ENCODE measurements around the gene CD27. TPM values are rescaled to one million over a fixed set of nuclear protein-coding genes. Genes with fewer than 3 reads are reported as not detected.

CD27 gene
- total RNA-seq (2021; ENCODE audit: unreplicated experiment), result 0.23 TPM
- polyA plus RNA-seq (2012; ENCODE audit: insufficient read length), result 0.98 TPM
- Bru-seq, nascent RNA, result percentile 14 among the genes with signal in this experiment
- BruChase-seq, experiment 1, labeled RNA remaining after a 2-hour chase, result percentile 9 among the genes with signal in this experiment
- BruChase-seq, experiment 2, labeled RNA remaining after a 6-hour chase, result percentile 5 among the genes with signal in this experiment
- long read RNA-seq, result 0 reads

DNA sequence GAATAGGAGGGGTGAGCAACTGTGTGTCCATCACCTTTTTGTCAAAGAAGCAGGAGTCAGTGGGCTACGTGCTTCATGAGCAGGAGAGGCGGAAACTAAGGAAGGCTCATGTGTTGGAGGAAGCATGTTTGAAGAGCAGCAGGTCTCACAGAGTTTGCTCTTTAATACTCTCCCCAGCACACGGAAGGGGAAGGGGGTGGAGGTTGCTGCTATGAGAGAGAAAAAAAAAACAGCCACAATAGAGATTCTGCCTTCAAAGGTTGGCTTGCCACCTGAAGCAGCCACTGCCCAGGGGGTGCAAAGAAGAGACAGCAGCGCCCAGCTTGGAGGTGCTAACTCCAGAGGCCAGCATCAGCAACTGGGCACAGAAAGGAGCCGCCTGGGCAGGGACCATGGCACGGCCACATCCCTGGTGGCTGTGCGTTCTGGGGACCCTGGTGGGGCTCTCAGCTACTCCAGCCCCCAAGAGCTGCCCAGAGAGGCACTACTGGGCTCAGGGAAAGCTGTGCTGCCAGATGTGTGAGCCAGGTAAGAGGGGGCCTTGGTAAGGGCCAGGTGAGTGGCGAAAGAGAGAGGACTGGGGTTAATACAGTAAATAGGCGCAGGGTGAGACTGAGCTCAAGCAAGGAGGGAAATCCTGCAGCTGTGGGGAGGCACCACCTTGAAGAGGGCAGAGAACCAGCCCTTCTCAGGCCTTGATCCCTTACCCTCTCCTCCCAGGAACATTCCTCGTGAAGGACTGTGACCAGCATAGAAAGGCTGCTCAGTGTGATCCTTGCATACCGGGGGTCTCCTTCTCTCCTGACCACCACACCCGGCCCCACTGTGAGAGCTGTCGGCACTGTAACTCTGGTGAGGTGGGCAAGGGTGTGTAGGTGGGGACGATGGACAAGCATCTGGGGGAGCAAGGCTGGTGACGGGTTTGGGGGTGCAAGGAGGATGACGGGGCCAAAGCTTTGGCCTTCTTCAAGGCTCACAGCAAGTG, at the start of gene CD27:
TSS of gene CD27 (plus strand) at position 252 of the 985 bp plus-strand sequence. CDS start at position 393, 141 bp downstream.
- no peaks in the 10 kb centered on the region for H3K27me3 ChIP-seq (ENCODE audit: control insufficient read depth, insufficient read depth, low read length)
- H3K9me3 ChIP-seq (ENCODE audit: control insufficient read depth, insufficient read depth, low read depth, low read length), result no peaks in the 10 kb centered on the region
- ChIA-PET CTCF (no interaction called here), POLR2A (interaction anchor here (0.6 kb wide), 1 partner anchor 11 kb away, joined by 10 read pairs; no protein-coding TSS in a partner anchor)
- H3K4me3 ChIP-seq (ENCODE audit: low read depth in 2 of 2, low read length in 2 of 2), result no peak within 1 kb of the TSS
- BruUV-seq (replicated peaks), result no TSS peak
- ATAC-seq (no peak), DNase-seq (ENCODE audit: low read depth, low spot score) (no peak)
- H3K4me1 ChIP-seq (ENCODE audit: control insufficient read depth, insufficient read depth, low read length), result no peaks in the 10 kb centered on the region
- TF ChIP-seq, protein P1, sequence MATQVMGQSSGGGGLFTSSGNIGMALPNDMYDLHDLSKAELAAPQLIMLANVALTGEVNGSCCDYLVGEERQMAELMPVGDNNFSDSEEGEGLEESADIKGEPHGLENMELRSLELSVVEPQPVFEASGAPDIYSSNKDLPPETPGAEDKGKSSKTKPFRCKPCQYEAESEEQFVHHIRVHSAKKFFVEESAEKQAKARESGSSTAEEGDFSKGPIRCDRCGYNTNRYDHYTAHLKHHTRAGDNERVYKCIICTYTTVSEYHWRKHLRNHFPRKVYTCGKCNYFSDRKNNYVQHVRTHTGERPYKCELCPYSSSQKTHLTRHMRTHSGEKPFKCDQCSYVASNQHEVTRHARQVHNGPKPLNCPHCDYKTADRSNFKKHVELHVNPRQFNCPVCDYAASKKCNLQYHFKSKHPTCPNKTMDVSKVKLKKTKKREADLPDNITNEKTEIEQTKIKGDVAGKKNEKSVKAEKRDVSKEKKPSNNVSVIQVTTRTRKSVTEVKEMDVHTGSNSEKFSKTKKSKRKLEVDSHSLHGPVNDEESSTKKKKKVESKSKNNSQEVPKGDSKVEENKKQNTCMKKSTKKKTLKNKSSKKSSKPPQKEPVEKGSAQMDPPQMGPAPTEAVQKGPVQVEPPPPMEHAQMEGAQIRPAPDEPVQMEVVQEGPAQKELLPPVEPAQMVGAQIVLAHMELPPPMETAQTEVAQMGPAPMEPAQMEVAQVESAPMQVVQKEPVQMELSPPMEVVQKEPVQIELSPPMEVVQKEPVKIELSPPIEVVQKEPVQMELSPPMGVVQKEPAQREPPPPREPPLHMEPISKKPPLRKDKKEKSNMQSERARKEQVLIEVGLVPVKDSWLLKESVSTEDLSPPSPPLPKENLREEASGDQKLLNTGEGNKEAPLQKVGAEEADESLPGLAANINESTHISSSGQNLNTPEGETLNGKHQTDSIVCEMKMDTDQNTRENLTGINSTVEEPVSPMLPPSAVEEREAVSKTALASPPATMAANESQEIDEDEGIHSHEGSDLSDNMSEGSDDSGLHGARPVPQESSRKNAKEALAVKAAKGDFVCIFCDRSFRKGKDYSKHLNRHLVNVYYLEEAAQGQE (IDR thresholded peaks at IDR 0.05; ENCODE audit: insufficient read depth in 1 of 2, low read depth in 2 of 2, low read length in 1 of 2), result no peak
- TF ChIP-seq SIN3A (IDR thresholded peaks at IDR 0.05; ENCODE audit: borderline replicate concordance, insufficient read depth, low read depth, low read length), result no peak
- TF ChIP-seq, protein P2, sequence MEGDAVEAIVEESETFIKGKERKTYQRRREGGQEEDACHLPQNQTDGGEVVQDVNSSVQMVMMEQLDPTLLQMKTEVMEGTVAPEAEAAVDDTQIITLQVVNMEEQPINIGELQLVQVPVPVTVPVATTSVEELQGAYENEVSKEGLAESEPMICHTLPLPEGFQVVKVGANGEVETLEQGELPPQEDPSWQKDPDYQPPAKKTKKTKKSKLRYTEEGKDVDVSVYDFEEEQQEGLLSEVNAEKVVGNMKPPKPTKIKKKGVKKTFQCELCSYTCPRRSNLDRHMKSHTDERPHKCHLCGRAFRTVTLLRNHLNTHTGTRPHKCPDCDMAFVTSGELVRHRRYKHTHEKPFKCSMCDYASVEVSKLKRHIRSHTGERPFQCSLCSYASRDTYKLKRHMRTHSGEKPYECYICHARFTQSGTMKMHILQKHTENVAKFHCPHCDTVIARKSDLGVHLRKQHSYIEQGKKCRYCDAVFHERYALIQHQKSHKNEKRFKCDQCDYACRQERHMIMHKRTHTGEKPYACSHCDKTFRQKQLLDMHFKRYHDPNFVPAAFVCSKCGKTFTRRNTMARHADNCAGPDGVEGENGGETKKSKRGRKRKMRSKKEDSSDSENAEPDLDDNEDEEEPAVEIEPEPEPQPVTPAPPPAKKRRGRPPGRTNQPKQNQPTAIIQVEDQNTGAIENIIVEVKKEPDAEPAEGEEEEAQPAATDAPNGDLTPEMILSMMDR (IDR thresholded peaks at IDR 0.05), result no peak
- TF ChIP-seq TCF7L2 (IDR thresholded peaks at IDR 0.05; ENCODE audit: low read depth, low read length), result no peak
- no peak for TF ChIP-seq POLR2AphosphoS5 (IDR thresholded peaks at IDR 0.05; ENCODE audit: low read depth, low read length)
- intact Hi-C loops (cut with micrococcal nuclease; ENCODE audit: unreplicated experiment) (no loop called here), in situ Hi-C loops (cut with HindIII; ENCODE audit: low pct_unique_long_range_greater_than_20kb, low sequenced_read_pairs) (no loop called here)
- no peaks in the 10 kb centered on the region for H3K36me3 ChIP-seq (ENCODE audit: control insufficient read depth, insufficient read depth, low read length)
- no peak within 1 kb of the TSS for H3K27ac ChIP-seq (ENCODE audit: low read length)

DNA sequence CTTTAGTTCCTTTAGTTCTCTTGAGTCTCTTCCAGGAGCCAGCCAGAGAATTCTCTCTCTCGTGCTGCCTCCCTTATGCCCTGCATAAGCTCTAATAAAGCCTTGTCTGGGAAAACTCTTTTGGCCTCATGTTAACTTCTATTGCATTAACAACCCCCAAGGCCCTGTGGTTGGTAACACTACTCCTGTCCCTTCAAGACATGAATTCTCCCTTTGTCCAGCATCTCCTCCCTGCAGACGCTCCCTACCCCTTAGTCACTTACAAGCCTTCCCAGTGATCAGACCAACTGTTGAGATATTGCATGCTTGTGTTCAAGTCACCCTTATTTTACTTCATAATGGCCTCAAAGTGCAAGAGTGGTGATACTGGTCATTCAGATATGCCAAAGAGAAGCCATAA, 48.7 kb upstream of the CD27 start:
- Histone ChIP-seq H3K27ac (ENCODE audit: low read length) (no peak overlapping the region), H3K4me3 (ENCODE audit: low read depth in 2 of 2, low read length in 2 of 2) (no peak overlapping the region), H3K27me3 (ENCODE audit: control insufficient read depth, insufficient read depth, low read length) (no peaks in the 10 kb centered on the region), H3K36me3 (ENCODE audit: control insufficient read depth, insufficient read depth, low read length) (no peaks in the 10 kb centered on the region), H3K9me3 (ENCODE audit: control insufficient read depth, insufficient read depth, low read depth, low read length) (no peaks in the 10 kb centered on the region), H3K4me1 (ENCODE audit: control insufficient read depth, insufficient read depth, low read length) (no peaks in the 10 kb centered on the region)
- ChIA-PET CTCF (no interaction called here), POLR2A (no interaction called here)
- no peak for DNase-seq (ENCODE audit: low read depth, low spot score)
- TF ChIP-seq TCF7L2 (IDR thresholded peaks at IDR 0.05; ENCODE audit: low read depth, low read length) (no peak), POLR2AphosphoS5 (IDR thresholded peaks at IDR 0.05; ENCODE audit: low read depth, low read length) (no peak), SIN3A (IDR thresholded peaks at IDR 0.05; ENCODE audit: borderline replicate concordance, insufficient read depth, low read depth, low read length) (no peak)
- TF ChIP-seq, protein P2 (IDR thresholded peaks at IDR 0.05), result no peak
- in situ Hi-C loops (cut with HindIII; ENCODE audit: low pct_unique_long_range_greater_than_20kb, low sequenced_read_pairs) (no loop called here), intact Hi-C loops (cut with micrococcal nuclease; ENCODE audit: unreplicated experiment) (no loop called here)
- no peak for ATAC-seq
- no TSS peak for BruUV-seq (replicated peaks)
